ENCODE data around the gene PERCC1. TPM values are rescaled to one million over a fixed set of nuclear protein-coding genes. Genes with fewer than 3 reads are reported as not detected.

The PERCC1 gene
- total RNA-seq, 1 experiment from 2014 or later = not detected

- H3K9me3 Mint-ChIP-seq (ENCODE audit: unreplicated experiment) = no peaks in the 10 kb centered on the region
- no peak for TF ChIP-seq CTCF (IDR thresholded peaks at IDR 0.05; ENCODE audit: unreplicated experiment)
- no peak overlapping the region for H3K4me3 Mint-ChIP-seq (ENCODE audit: unreplicated experiment)
- POLR2A ChIA-PET = no interaction called here
- no peak for DNase-seq (ENCODE audit: unreplicated experiment)
- intact Hi-C loops (cut with micrococcal nuclease) = no loop called here
- H3K4me1 Mint-ChIP-seq (ENCODE audit: insufficient read depth, unreplicated experiment) = no peaks in the 10 kb centered on the region
- no TSS peak for BruUV-seq (replicated peaks)
- peaks cover 17% of the 10 kb centered on the region for H3K36me3 Mint-ChIP-seq (ENCODE audit: insufficient read depth, unreplicated experiment)
- no peaks in the 10 kb centered on the region for H3K27me3 Mint-ChIP-seq (ENCODE audit: insufficient read depth, unreplicated experiment)
- H3K27ac Mint-ChIP-seq (ENCODE audit: low read depth, unreplicated experiment) = no peak overlapping the region
- CTCF ChIA-PET = no interaction called here
These were observed 18.4 kb downstream of the PERCC1 start for GRCh38 chr16:1449201-1449788.

GRCh38 chr16:1450218-1450617, 19.3 kb downstream of the PERCC1 start:
- BruUV-seq (replicated peaks) = no TSS peak
- peaks cover 21% of the 10 kb centered on the region for H3K36me3 Mint-ChIP-seq (ENCODE audit: insufficient read depth, unreplicated experiment)
- intact Hi-C loops (cut with micrococcal nuclease) = no loop called here
- no peaks in the 10 kb centered on the region for H3K27me3 Mint-ChIP-seq (ENCODE audit: insufficient read depth, unreplicated experiment)
- H3K4me1 Mint-ChIP-seq (ENCODE audit: insufficient read depth, unreplicated experiment) = no peaks in the 10 kb centered on the region
- no peak for TF ChIP-seq CTCF (IDR thresholded peaks at IDR 0.05; ENCODE audit: unreplicated experiment)
- no peak overlapping the region for H3K27ac Mint-ChIP-seq (ENCODE audit: low read depth, unreplicated experiment)
- no peak overlapping the region for H3K4me3 Mint-ChIP-seq (ENCODE audit: unreplicated experiment)
- H3K9me3 Mint-ChIP-seq (ENCODE audit: unreplicated experiment) = no peaks in the 10 kb centered on the region
- POLR2A ChIA-PET = no interaction called here
- DNase-seq (ENCODE audit: unreplicated experiment) = no peak
- CTCF ChIA-PET = no interaction called here

GRCh38 chr16:1450841-1451240, 20.0 kb downstream of the PERCC1 start:
- BruUV-seq (replicated peaks) = no TSS peak
- ChIA-PET CTCF (no interaction called here), POLR2A (no interaction called here)
- DNase-seq (ENCODE audit: unreplicated experiment) = no peak
- no peak overlapping the region for H3K27ac Mint-ChIP-seq (ENCODE audit: low read depth, unreplicated experiment)
- H3K4me3 Mint-ChIP-seq (ENCODE audit: unreplicated experiment) = no peak overlapping the region
- no peaks in the 10 kb centered on the region for H3K4me1 Mint-ChIP-seq (ENCODE audit: insufficient read depth, unreplicated experiment)
- peaks cover 23% of the 10 kb centered on the region for H3K36me3 Mint-ChIP-seq (ENCODE audit: insufficient read depth, unreplicated experiment)
- intact Hi-C loops (cut with micrococcal nuclease) = no loop called here
- no peak for TF ChIP-seq CTCF (IDR thresholded peaks at IDR 0.05; ENCODE audit: unreplicated experiment)
- no peaks in the 10 kb centered on the region for H3K9me3 Mint-ChIP-seq (ENCODE audit: unreplicated experiment)
- H3K27me3 Mint-ChIP-seq (ENCODE audit: insufficient read depth, unreplicated experiment) = no peaks in the 10 kb centered on the region

- H3K9me3 Mint-ChIP-seq (ENCODE audit: unreplicated experiment) = no peaks in the 10 kb centered on the region
- H3K27me3 Mint-ChIP-seq (ENCODE audit: insufficient read depth, unreplicated experiment) = no peaks in the 10 kb centered on the region
- no peak for DNase-seq (ENCODE audit: unreplicated experiment)
- no TSS peak for BruUV-seq (replicated peaks)
- ChIA-PET CTCF (no interaction called here), POLR2A (no interaction called here)
- no peaks in the 10 kb centered on the region for H3K4me1 Mint-ChIP-seq (ENCODE audit: insufficient read depth, unreplicated experiment)
- H3K36me3 Mint-ChIP-seq (ENCODE audit: insufficient read depth, unreplicated experiment) = peaks cover 29% of the 10 kb centered on the region
- no peak overlapping the region for H3K4me3 Mint-ChIP-seq (ENCODE audit: unreplicated experiment)
- no peak overlapping the region for H3K27ac Mint-ChIP-seq (ENCODE audit: low read depth, unreplicated experiment)
- TF ChIP-seq CTCF (IDR thresholded peaks at IDR 0.05; ENCODE audit: unreplicated experiment) = no peak
- intact Hi-C loops (cut with micrococcal nuclease) = no loop called here
These were observed 21.0 kb downstream of the PERCC1 start for GRCh38 chr16:1451702-1452392.

Data from MCF 10A (cell line).